Measurements from ENCODE around the gene TRAF1.
"Not testable (repeated sequence)": the region's sequence is repeated elsewhere in the genome, so short reads cannot be mapped to it uniquely, and the experiment has no call there.

The TRAF1 gene, protein sequence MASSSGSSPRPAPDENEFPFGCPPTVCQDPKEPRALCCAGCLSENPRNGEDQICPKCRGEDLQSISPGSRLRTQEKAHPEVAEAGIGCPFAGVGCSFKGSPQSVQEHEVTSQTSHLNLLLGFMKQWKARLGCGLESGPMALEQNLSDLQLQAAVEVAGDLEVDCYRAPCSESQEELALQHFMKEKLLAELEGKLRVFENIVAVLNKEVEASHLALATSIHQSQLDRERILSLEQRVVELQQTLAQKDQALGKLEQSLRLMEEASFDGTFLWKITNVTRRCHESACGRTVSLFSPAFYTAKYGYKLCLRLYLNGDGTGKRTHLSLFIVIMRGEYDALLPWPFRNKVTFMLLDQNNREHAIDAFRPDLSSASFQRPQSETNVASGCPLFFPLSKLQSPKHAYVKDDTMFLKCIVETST

DNA sequence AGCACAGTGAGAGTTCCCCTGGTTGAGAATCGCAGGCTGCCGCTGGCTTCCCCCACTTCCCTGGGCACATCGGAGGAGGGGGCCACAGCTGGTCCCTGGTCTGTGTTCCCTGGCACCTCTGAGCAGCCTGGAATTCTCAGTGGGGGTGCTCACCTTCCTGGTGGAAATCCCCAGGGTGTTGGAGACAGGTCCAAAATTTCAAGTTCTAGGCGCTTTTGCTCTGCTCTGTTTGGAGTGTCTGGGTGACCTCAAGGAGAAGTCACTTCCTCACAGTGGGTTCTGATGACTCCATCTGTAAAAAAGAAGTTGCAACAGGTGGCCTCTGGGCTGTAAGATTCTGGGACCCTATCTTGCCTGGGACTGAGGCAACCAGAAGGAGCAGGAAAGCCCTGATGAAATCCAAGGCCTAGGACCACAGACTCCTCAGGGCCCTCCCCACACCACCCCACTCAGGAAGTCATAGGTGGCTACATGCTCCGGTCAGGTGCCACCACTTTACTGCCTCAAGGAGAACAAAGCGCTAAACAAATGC is at the start of gene TRAF1:
TRAF1 (minus strand) TSS at position 400 of the 532 bp plus-strand sequence. CDS start 721 bp downstream, outside the sequence.
- peak within 1 kb of the TSS; percentile 23 to 100 (median 95) for H3K27ac ChIP-seq
- peak within 1 kb of the TSS; percentile 2 to 90 (median 56) for H3K4me3 ChIP-seq

DNA sequence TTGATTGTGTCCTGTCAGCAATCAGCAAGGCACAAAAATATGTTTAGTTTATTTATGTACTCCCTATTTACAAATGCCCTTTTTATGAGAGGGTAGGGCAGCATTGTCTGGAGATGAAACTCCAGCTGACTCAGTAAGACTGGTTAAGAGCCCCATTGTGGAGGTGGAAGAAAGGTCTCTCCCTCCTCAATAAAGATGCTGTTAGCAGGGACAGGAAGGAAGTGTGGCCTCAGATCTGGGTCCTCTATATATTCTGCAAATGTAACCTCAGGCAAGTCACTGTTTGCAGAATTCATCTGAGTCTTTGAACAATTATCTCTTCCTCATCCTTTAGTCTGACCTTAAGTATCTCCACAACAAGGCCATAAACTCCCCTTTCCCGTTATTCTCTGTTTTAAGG is 48.3 kb upstream of the TRAF1 start:
- Histone ChIP-seq H3K4me3 (no peak overlapping the region), H3K27ac (peak overlapping the region in 1 of 21 experiments; percentile 30)

DNA sequence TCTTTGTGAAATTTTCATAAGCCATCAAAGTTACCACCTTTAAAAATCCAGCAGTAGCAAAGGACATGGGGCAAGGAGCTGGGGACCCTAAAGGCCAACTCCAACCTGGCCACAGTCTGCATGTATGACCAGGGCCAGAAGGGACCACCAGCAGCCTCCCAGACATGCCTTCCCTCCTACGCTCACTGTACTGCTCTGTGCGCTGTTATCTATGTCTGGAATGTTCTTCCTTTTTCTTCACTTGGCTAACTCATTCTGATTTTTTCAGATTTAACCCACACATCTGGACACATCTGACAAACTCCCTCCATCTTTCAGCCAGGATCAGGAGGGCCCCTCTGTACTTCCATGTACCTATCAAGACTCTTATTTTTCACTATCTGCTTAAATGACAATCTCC is 47.6 kb upstream of the TRAF1 start:
- Histone ChIP-seq H3K27ac (peak overlapping the region in 1 of 21 experiments; percentile 30), H3K4me3 (no peak overlapping the region)

DNA sequence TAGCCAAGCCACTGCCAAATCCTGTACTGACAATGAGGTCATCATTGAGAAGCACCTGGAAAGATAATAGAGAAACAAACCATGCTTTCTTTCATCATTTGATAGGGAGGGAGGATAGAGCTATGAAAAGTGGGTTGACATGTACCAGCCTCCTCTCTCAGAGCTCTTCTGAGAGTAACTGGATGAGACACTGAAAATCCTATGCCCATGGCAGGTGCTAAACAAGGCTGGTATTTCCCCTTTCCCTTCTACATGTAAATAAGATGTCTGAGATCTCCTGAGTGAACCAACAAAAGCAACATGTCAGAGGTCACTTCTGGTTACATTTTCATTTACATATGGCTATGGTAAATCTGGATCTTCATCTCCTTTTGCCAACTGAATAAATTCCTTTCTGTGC is 45.3 kb upstream of the TRAF1 start:
- Histone ChIP-seq H3K4me3 (no peak overlapping the region), H3K27ac (no peak overlapping the region)

DNA sequence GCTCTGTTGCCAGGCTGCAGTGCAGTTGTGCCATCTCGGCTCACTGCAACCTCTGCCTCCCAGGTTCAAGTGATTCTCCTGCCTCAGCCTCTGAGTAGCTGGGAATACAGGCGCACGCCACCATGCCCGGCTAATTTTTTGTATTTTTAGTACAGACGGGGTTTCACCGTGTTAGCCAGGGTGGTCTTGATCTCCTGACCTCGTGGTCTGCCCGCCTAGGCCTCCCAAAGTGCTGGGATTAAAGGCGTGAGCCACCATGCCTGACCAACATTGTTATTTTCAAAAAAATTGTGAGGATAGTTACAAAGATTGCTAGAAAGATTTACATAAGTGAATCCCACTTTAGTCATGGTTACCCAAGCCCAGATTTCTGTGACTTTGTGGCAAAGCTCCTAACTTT is 44.9 kb upstream of the TRAF1 start:
- not testable (repeated sequence) for H3K4me3 ChIP-seq, H3K27ac ChIP-seq

DNA sequence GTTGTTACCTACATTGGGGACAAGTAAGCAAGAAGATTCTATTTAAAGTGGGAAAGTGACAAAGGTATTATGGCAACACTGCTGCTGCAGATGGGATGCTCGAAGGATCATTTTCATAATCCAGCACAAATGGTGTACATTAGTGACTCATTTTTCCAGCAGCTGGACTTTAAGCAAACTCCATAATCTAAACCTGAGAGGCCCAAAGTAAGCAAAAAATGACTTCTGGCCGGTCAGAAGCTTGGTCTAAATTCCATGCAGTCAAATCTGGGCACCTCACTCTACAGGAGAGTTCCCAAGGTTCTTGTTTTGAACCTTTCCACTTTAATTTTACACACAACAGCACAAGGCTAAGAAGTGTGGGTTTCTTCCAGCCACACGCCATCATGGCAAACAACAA is 43.6 kb upstream of the TRAF1 start:
- no peak overlapping the region for H3K4me3 ChIP-seq
- no peak overlapping the region for H3K27ac ChIP-seq

DNA sequence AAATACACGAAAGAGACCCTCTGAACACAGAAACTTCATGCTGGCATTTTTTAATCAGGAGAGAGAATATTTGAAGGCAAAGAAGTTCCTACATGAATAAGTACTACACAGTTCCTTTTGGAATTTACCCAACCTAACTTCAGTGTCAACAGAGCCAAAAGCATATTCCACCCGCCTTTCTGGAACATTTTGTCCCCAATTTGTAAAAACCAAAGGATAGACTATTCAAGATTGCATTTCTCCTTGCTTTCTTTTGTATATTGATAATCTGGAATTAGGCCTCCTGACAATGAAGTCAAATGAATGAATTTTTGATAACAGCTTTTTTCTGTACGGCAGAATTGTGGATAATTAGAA is 39.4 kb upstream of the TRAF1 start:
- Histone ChIP-seq H3K4me3 (no peak overlapping the region), H3K27ac (no peak overlapping the region)

DNA sequence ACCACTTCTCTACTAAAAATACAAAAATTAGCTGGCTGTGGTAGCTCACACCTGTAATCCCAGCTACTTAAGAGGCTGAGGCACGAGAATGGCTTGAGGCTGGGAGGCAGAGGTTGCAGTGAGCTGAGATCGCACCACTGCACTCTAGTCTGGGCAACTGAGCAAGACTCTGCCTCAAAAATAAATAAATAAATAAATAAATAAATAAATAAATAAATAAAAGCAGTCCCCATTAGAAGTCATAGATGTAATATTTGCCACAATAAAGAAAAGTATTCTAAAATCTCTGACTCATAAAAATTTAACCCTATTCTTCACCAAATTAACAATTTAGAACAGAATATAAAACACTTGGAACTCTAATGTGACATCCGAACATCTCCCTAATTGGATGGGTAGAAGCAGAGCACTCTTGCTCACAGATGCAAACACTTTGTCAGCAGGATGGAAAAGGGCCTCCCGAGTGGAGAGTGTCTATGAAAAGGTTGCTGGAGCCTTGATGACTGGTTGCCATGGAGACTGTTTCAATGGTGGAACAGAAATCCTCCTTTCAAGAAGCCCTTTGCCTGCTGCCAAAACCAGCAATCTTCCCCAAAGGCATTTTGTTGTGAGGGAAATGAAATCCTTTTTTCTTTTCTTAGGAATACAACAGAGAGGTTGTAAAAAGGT is 38.9 kb upstream of the TRAF1 start:
- Histone ChIP-seq H3K4me3 (no peak overlapping the region), H3K27ac (no peak overlapping the region)

DNA sequence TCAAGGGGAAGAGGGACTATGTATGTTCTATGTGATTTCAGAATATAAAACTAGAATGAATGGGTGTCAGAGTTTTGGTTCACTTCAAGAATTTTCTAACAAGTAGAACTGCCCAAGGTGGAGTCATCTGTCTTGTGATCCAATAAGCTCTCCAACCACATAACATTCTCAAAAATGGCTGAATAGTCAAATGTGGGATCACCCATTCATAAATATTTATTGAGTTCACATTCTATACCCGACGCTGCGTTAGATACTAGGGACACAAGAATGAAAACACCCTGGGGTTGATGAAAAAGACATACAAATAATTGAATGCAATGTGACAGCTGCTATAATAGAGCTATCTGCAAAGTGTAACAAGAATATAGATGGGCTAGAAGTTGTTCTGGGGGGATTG is 35.3 kb upstream of the TRAF1 start:
- Histone ChIP-seq H3K4me3 (no peak overlapping the region), H3K27ac (no peak overlapping the region)

DNA sequence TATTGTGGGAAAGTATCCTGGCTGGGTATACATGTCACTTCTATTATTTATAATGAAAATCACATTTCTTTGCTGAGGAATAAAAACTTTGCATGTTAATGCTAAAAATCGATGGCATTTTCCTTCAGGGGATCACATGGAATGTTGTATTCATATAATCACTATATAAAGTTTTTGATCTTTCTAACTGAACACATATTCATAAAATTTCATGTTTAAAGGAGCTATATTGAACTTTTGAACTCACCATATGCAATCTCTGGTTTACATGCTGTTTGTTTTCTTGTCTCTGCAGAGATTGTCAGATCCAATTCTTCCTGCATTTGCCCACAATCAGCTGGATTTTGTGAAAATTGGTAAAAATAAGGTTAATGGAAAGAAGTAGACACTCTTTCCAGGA is 33.4 kb upstream of the TRAF1 start:
- no peak overlapping the region for H3K27ac ChIP-seq

DNA sequence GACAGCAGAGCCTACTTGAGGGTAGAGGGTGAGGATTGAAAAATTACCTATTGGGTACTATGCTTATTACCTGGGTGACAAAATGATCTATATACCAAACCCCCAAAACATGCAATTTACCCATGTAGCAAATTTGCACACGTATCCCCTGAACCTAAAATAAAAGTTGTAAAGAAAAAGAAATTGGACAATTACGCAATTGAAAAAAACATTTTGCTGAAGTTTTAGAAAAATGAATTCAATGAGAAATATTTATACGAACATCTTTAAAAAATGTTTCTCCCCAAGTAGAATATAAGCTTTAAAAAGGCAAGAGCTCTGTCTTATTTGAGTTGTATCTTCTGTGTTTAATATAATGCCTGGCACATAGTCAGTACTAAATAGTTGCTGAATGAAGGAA is 30.3 kb upstream of the TRAF1 start:
- H3K27ac ChIP-seq = no peak overlapping the region
- H3K4me3 ChIP-seq = no peak overlapping the region

More for the DNA sequence above, 33.4 kb upstream of the TRAF1 start:
- no peak overlapping the region for H3K4me3 ChIP-seq

DNA sequence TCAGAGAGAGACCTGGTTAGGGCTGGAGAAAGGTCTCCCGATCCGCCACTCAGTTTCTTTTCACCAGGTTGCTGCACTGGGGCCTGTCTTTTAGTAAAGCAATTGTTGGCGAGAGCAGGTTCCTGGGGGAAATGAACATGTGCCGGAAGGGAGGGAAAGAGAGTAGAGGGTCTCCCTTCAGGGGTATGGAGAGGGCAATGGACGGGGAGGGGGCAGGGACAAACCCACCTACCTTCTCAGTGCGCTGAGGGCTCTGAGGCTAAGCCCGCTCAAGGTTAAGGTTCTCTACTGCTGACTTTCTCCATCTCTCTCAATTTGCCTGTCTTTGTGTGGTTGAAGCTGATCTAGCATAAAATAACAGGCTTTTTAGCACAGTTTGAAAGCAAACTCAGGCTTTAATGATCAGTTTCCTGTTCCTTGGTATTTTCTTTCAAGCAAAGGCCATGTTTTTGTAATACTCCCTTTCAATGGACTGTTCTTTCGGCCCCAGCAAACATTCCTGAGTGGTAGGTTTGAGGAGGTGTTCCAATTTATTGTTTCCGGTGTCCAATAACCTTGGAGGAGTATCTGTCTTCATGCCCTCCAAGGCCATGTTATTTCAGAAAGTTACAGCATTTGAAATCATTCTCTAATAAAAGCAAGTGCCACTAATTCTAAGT is 25.5 kb upstream of the TRAF1 start:
- H3K27ac ChIP-seq = no peak overlapping the region
- no peak overlapping the region for H3K4me3 ChIP-seq

DNA sequence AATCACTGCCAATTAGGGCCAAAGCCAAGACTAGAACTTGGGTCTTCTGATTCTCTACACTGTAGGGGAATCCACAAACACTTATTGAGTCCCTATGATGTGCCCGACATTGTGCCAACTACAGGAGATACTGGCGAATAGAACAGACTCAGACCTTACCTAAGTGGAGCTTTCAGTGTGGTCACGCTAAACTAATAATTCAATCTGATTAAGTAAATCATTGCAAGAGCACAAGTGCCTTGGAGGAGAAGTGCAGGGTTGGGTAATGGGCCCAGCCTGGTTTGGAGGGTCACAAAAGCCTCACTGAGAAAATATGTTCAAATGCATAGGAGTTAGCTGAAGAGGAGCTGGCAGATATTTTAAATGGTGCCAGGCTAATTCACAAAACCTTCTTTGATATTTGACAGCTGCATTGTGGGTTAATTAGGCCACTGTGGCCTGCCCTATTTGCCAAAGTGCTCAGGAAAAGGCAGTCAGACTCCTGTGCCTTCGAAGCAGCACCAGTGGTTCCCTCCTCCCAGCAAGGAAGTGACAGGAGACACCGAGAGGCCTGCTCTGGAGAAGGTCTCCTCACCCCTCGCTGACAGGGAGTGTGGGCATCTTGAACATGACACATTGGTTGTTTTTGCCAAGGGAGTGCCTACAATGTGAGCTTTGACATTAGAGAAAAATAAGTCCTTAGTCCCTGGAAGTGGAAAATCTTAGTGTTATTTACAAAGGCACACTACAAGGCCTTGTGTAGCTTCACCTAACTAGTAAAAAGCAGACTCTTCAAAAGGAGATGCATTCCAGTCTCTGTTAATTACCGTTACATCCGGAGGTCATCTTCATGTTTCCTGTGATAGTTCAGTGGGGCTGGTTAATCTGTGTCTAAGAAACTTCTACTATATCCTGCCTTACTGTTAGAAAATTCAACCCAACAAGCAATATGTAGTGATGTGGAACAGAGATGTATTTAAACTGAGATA is 24.1 kb upstream of the TRAF1 start:
- Histone ChIP-seq H3K4me3 (no peak overlapping the region), H3K27ac (no peak overlapping the region)

DNA sequence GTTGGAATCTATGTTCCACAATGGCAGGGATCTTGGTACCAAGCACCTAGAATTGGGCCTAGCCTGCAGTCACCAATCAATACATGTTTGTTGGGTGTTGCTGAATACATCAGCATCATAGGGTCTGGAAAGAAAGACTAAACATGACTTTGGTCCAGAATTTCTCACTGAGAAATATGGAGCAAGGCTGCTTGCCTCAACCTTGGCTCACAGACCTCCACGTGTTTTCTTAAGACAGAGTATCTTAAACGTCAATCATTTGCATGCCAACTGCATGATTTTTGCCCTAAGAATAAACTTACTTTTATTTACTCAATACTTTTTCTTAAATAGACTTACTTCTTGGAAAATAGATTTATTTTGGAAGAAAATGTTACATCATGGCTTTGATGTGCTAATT is 22.7 kb upstream of the TRAF1 start:
- H3K4me3 ChIP-seq = no peak overlapping the region
- no peak overlapping the region for H3K27ac ChIP-seq

DNA sequence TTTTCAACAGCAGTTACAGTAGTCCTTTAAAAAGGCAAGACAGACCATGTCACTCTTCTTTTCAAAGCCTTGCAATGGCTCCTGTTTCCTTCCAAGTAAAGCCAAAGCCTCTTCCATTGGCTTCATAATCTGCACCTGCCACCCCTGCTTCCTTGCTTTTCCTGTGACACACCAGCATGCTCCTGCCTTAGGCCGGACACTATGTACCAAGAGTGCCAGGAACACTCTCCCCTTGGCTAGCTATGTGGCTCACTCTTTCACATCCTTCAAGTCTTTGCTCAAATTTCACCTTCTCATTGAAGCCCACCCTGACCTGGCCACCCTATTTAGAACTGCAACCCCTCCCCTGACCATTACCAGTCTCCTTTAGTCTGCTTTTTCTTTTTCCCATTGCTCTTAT is 22.2 kb upstream of the TRAF1 start:
- Histone ChIP-seq H3K27ac (no peak overlapping the region), H3K4me3 (no peak overlapping the region)

DNA sequence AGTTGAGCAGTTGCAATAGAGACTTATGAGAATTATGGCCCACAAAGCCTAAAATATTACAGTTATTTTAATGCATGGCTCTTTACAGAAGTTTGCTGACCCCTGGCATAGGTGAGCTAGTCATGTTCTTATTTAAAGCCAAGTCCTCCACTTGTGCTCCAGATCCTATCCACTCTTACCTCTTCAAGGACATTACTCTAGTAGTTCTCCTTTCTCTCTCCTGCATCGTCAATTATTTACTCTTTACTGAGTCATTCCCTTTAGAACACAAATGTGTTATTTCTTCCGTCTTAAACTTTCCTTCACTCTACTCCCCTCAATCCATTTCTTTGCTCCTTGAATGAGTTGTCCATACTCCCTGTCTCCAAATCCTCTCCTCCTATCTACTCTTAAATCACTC is 20.6 kb upstream of the TRAF1 start:
- no peak overlapping the region for H3K27ac ChIP-seq
- H3K4me3 ChIP-seq = no peak overlapping the region

DNA sequence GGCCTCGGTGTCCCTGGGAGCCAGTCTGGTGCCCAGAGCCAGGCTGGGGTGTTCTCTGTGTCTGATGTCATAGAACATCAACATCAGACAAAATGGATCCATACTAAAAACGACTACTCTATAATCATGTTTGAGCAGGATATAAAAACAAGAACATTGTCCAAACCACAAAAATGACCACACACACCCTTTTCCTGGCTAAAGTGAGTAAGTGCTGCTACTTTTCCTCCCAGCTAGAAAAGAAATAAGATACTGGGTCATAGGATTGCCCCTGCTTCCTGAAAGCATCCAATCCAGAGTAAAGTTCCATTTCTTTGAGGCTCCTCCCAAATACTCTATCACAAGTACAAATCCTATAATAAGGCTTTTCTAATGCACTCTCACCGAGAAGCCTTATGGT is 19.7 kb upstream of the TRAF1 start:
- Histone ChIP-seq H3K4me3 (no peak overlapping the region), H3K27ac (no peak overlapping the region)

DNA sequence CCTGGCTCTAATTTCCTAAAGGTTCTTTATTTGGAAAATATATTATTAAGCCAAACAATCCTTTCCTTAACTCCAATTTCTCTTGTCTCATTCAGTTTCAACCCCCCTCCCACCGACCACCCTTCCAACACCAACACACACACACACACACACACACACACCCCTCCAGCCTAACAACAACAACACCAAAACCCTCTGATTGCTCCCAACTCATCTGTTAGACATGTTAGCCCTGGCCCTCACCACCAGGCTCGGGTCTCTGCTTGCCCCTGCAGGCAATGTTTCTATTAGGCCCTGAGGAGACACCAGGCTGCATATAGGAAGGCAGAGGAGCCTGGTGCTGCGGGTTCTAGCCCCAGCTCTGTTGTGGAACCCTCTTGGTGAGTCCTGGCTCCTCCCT is 18.4 kb upstream of the TRAF1 start:
- Histone ChIP-seq H3K27ac (peak overlapping the region in 2 of 21 experiments; percentile 12 to 14), H3K4me3 (no peak overlapping the region)

DNA sequence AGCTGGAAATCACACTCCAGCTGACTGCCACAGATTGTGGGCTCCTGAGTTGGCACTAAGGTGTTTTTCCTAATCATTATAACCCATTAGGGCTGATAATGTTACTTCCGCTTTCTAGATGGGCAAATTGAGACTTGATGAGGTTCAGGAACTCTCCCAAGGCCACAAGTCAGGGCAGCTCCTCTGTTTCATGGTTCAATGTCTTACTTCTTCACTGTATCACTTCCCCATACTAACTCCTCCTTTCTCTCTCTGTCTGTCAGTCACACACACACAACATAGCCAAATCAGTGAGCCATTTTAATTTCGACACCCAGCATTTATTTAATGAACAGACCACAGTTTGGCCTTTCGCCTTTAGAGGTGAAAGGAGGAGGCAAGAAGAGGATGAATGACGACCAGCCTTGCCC is 17.8 kb upstream of the TRAF1 start:
- Histone ChIP-seq H3K4me3 (no peak overlapping the region), H3K27ac (peak overlapping the region in 2 of 21 experiments; percentile 1 to 12)

Measured in skin epidermis (tissue), 12 donors.